ENCODE results near the gene ALOXE3.

DNA sequence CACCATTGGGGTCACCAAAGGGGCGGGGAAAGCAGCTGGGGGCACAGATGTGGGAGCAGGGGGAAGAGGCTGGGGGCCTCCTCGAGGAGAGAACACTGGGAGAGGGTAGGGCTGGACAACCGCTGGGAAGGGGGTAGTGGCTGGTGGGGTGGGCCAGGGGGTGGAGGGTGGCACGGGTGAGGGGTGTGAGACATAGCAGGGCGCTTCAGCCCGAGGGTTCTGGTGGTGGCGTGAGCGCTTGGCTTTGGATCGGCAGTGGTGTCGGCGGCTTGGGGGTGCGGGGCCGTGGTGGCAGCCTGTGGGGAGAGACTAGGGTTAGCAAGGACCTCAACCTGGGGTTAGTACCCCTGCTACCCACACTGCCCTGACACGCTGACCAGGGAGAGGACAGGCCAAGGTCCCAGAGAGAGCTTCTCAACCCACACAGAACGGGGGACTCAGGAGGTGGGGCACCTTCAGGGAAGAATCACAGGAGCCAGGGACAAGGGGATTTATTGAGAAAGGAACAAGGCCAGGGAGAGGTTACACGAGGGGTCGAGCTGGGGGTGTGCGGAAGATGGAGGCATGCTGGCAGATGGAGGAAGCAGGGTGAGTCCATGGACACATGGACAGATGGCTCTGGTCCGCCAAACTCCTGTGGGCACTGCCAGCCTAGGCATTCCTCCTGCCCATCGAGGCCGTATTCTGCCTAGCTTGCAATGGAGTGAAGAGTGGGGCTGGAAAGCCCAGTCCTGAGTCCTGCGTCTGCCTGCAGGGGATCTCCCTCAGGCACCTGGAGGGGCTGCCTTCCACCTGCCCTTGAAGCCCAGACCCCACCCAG, 25.5 kb upstream of the ALOXE3 start:
- no peak for TF ChIP-seq EZH2phosphoT487 (IDR thresholded peaks at IDR 0.05)
- TF ChIP-seq, protein P1, sequence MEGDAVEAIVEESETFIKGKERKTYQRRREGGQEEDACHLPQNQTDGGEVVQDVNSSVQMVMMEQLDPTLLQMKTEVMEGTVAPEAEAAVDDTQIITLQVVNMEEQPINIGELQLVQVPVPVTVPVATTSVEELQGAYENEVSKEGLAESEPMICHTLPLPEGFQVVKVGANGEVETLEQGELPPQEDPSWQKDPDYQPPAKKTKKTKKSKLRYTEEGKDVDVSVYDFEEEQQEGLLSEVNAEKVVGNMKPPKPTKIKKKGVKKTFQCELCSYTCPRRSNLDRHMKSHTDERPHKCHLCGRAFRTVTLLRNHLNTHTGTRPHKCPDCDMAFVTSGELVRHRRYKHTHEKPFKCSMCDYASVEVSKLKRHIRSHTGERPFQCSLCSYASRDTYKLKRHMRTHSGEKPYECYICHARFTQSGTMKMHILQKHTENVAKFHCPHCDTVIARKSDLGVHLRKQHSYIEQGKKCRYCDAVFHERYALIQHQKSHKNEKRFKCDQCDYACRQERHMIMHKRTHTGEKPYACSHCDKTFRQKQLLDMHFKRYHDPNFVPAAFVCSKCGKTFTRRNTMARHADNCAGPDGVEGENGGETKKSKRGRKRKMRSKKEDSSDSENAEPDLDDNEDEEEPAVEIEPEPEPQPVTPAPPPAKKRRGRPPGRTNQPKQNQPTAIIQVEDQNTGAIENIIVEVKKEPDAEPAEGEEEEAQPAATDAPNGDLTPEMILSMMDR (IDR thresholded peaks at IDR 0.05), result no peak

Measured in neural progenitor cell (in vitro differentiated cells).